Bronchial epithelial cell (primary cell): ENCODE results near the gene OR6J1. TPM values are rescaled to one million over a fixed set of nuclear protein-coding genes. Genes with fewer than 3 reads are reported as not detected.

Source experiments
- DNase-seq: peaks from one replicate; pipeline ENCODE4 v3.0.0-alpha.2; 2010; ENCODE audit warnings: low read depth
- FAIRE-seq: peaks from 2 replicates; lab custom pipeline; 2011; peaks lifted over from hg19 to GRCh38; lab: Jason Lieb, UNC
- H3K27me3 ChIP-seq: 2 replicates; pipeline ENCODE4 v1.5.1; 2011; ENCODE audit warnings: low read length; ENCODE audit not compliant: control insufficient read depth, insufficient read depth
- H3K36me3 ChIP-seq: 2 replicates; pipeline ENCODE4 v1.5.1; 2011; ENCODE audit warnings: low read length; ENCODE audit not compliant: control insufficient read depth, insufficient read depth
- H3K4me3 ChIP-seq: 2 replicates; pipeline ENCODE4 v1.5.1; 2011; ENCODE audit warnings: mild to moderate bottlenecking, low read depth, low read length, control low read depth
- total RNA-seq: library from RNA; depleted of rRNA; stranded (reverse); fragments of >200 nt; gene quantifications from 2 replicates; pipeline ENCODE4 v1.2.1, GENCODE V29; 2014
- TF ChIP-seq, protein P1 (sequence below): IDR thresholded peaks from 2 replicates; pipeline ENCODE4 v1.5.1; 2011; ENCODE audit warnings: mild to moderate bottlenecking, moderate library complexity, low read length, control low read depth, inconsistent platforms; ENCODE audit not compliant: insufficient read depth, severe bottlenecking

The OR6J1 gene
- total RNA-seq, 1 donor from 2014 or later = not detected

DNA sequence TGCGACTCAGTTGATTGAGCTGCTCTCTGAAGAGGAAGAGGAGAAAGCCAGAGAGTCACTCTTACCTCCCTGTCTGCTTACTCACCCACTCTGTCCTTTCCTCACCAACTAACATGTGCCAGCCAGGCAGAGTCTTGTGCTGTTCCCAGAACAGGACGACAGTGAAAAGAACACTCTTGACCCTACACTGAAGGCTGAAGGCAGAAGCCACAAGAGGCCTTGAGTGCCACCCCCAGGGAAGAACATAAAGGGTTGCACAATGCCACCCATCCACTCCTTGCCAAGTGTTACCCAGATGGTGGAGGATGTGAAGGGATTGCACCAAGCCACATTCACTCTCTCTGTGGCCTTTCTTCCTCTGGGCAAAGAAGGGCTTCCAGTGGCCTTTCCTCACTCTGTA is 33.2 kb downstream of the OR6J1 start:
- H3K4me3 ChIP-seq = no peak overlapping the region
- TF ChIP-seq, protein P1, sequence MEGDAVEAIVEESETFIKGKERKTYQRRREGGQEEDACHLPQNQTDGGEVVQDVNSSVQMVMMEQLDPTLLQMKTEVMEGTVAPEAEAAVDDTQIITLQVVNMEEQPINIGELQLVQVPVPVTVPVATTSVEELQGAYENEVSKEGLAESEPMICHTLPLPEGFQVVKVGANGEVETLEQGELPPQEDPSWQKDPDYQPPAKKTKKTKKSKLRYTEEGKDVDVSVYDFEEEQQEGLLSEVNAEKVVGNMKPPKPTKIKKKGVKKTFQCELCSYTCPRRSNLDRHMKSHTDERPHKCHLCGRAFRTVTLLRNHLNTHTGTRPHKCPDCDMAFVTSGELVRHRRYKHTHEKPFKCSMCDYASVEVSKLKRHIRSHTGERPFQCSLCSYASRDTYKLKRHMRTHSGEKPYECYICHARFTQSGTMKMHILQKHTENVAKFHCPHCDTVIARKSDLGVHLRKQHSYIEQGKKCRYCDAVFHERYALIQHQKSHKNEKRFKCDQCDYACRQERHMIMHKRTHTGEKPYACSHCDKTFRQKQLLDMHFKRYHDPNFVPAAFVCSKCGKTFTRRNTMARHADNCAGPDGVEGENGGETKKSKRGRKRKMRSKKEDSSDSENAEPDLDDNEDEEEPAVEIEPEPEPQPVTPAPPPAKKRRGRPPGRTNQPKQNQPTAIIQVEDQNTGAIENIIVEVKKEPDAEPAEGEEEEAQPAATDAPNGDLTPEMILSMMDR = no peak
- H3K27me3 ChIP-seq = no peaks in the 10 kb centered on the region
- DNase-seq = no peak
- FAIRE-seq = no peak
- peaks cover 24% of the 10 kb centered on the region for H3K36me3 ChIP-seq

DNA sequence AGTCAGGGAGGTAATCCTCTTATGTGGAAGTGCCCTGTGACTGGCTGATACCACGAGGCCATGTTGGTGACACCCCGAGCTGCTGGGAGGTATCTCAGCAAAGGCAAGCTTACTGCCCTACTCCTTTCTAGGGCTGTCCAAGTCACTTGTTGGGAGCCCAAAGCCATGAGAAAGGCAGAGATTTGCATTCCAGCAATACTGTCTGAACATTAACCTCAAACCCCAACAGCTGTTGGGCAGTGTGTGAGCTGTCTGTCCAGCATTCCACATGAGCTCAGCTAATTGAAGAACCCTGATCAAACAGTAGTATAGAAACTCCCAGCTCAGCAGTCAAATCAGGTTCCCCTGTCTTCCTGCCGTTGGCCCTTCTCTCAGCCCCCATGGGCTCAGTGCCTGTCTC is 36.9 kb downstream of the OR6J1 start:
- no peak for DNase-seq
- no peak for FAIRE-seq
- no peaks in the 10 kb centered on the region for H3K27me3 ChIP-seq
- no peak overlapping the region for H3K4me3 ChIP-seq
- TF ChIP-seq, protein P1 = no peak
- H3K36me3 ChIP-seq = peaks cover 39% of the 10 kb centered on the region

DNA sequence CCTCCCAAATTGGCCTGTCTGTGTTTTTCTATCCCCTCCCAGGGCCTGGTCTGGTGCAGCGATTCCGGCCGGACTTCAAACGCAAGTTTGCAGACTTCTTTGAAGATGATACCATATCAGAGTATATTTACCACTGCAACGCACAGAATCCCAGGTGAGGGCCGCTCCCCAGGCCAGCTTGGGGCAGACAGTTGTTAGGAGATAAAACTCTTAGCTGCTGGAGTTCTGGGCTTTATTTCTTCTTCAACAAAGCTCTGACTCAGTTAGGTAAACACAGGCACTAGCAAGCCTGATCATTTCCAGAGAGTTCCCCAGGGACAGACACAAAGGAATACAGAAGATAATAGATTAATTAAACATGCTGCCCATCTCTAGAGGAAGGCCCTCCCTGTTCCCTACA is 37.8 kb downstream of the OR6J1 start:
- Histone ChIP-seq H3K27me3 (no peaks in the 10 kb centered on the region), H3K36me3 (peaks cover 46% of the 10 kb centered on the region), H3K4me3 (no peak overlapping the region)
- TF ChIP-seq, protein P1 = no peak
- DNase-seq (peak; percentile 55), FAIRE-seq (no peak)

DNA sequence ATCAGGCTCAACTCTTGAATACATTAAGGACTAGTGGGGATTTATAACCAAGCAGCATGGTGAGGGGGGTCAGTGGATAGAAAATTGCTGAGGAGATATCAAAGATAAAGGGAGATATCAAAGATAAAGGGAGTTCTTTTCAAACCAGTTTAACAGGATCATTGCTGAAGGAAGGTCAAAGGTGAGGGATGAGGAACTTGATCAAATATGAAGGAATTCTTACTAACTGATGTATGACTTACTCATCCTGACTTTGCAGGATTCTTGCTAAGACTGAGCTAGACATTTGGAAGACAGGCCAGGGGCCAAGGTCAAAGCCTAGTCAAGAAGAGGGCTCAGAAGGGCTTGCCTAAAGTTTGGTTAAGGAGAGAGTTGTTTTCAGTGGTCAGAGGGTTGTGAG is 41.3 kb downstream of the OR6J1 start:
- TF ChIP-seq, protein P1 = no peak
- DNase-seq (peak; percentile 81), FAIRE-seq (no peak)
- H3K36me3 ChIP-seq = peaks cover 32% of the 10 kb centered on the region
- no peaks in the 10 kb centered on the region for H3K27me3 ChIP-seq
- H3K4me3 ChIP-seq = no peak overlapping the region

DNA sequence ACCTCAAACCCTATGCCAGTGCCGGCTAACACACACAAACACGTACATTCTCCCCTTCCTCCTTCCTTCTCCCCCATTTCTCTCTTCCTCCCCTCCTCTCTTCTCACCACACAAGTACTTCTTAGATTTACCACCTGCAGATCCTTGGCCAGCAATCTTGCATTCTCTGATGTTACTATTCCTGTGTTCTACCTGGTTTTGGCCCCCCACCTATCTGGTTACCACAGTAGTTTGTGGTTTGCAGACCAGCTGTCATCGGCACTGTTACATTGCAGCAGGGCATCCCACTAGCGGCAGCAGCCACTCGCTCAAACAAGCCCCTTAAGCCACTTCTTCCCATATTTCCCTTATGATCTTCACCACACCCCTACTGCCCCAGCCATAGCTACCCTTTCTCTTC is 42.2 kb downstream of the OR6J1 start:
- DNase-seq = no peak
- TF ChIP-seq, protein P1 = no peak
- Histone ChIP-seq H3K27me3 (no peaks in the 10 kb centered on the region), H3K4me3 (no peak overlapping the region), H3K36me3 (peaks cover 26% of the 10 kb centered on the region)
- FAIRE-seq = no peak

DNA sequence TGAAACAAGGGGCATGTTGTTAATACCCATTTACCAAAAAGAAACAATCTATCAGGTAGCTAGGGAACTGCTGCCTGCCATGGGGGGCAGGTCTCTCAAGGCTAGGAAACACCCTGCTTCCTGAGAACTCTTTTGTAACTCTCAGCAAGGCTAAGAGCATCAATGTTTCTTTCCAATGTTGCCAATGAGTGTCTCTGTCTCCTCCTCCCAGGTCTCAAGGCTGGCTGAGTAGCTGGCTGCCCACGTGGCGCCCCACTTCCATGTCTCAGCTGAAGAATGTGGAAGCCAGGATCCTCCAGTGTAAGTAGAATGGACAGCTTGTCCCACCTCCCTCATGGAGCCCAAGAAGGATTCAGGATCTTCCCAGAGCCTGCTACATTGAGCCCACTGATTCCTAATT is 42.7 kb downstream of the OR6J1 start:
- DNase-seq = no peak
- H3K4me3 ChIP-seq = no peak overlapping the region
- FAIRE-seq = no peak
- TF ChIP-seq, protein P1 = no peak
- no peaks in the 10 kb centered on the region for H3K27me3 ChIP-seq
- peaks cover 26% of the 10 kb centered on the region for H3K36me3 ChIP-seq
